NCI-H2107 treated with DMSO at 0.1 percent for 48 hours (cell line): ENCODE measurements around the gene LCK.

Experiments used
- DNase-seq: peaks from one replicate; lab custom pipeline; 2025; ENCODE audit not compliant: unreplicated experiment; lab: John Stamatoyannopoulos, UW

The LCK gene

GRCh38 chr1:32318127-32318869 lies 67.2 kb downstream of the LCK start:
- no peak for DNase-seq

GRCh38 chr1:32321712-32322291 lies 70.7 kb downstream of the LCK start:
- DNase-seq: no peak

- no peak for DNase-seq
Measured at GRCh38 chr1:32327204-32327603, 76.1 kb downstream of the LCK start.

GRCh38 chr1:32329931-32330466 lies 78.9 kb downstream of the LCK start:
- DNase-seq: no peak

GRCh38 chr1:32330558-32331151 lies 79.6 kb downstream of the LCK start:
- DNase-seq: no peak

- no peak for DNase-seq
Measured at GRCh38 chr1:32331549-32331948, 80.5 kb downstream of the LCK start.

- no peak for DNase-seq
Measured at GRCh38 chr1:32332290-32333079, 81.4 kb downstream of the LCK start.

- DNase-seq: no peak
Measured at GRCh38 chr1:32333251-32333963, 82.3 kb downstream of the LCK start.

- DNase-seq: no peak
Measured at GRCh38 chr1:32334274-32334861, 83.3 kb downstream of the LCK start.

- DNase-seq: no peak
Measured at GRCh38 chr1:32334864-32335534, 83.9 kb downstream of the LCK start.

GRCh38 chr1:32335535-32335789 lies 84.4 kb downstream of the LCK start:
- no peak for DNase-seq
